ENCODE measurements around the gene ALDH3B2.

GRCh38 chr11:67651976-67652781 lies 22.2 kb downstream of the ALDH3B2 start:
- TF ChIP-seq CTCF (IDR thresholded peaks at IDR 0.05): no peak
- no peak for TF ChIP-seq POLR2A (IDR thresholded peaks at IDR 0.05)

All from Peyer's patch (tissue), 4 donors.